Adrenal gland (tissue), 12 donors: ENCODE data around the gene AQP12B. TPM values are rescaled to one million over a fixed set of nuclear protein-coding genes. Genes with fewer than 3 reads are reported as not detected.
"Not testable (repeated sequence)": the region's sequence is repeated elsewhere in the genome, so short reads cannot be mapped to it uniquely, and the experiment has no call there.

Experiments
- DNase-seq, 7 donors: peaks; one replicate each; pipeline ENCODE4 v3.0.0-alpha.2; 2019 to 2020
- H3K27ac ChIP-seq, 5 donors: fragments of 200-600 bp; sonication (generic) in 4 of 5; 1 replicate in 3 of 5; 2 replicates in 2 of 5; pipeline versions ENCODE4 v1.5.1 to v1.8.0; 2016 to 2020; ENCODE audit warnings: mild to moderate bottlenecking in 1 of 5
- H3K27me3 ChIP-seq: fragments of 200-600 bp; 2 replicates; pipeline ENCODE4 v1.8.0; 2021
- H3K36me3 ChIP-seq, 2 donors: fragments of 200-600 bp; replicated peaks in 1 of 2; 1 replicate in 1 of 2; 2 replicates in 1 of 2; pipeline versions ENCODE4 v1.5.1 to v1.8.0; 2018 to 2022
- H3K4me1 ChIP-seq, 2 donors: fragments of 200-600 bp; replicated peaks in 1 of 2; 1 replicate in 1 of 2; 2 replicates in 1 of 2; pipeline versions ENCODE4 v1.5.1 to v1.8.0; 2018 to 2021
- H3K4me3 ChIP-seq, 4 donors: fragments of 200-600 bp; sonication (generic) in 3 of 4; one replicate each; pipeline ENCODE4 v1.5.1; 2016 to 2018
- H3K9me3 ChIP-seq, 3 donors: fragments of 200-600 bp; sonication (generic) in 1 of 3; replicated peaks in 1 of 3; 1 replicate in 2 of 3; 2 replicates in 1 of 3; pipeline versions ENCODE4 v1.5.1 to v1.8.0; 2016 to 2021
- CTCF ChIP-seq, 6 experiments: fragments of 450-650 bp in 4 of 6; fragments of 200-600 bp in 2 of 6; sonication (generic) in 1 of 6; IDR thresholded peaks; 1 replicate in 5 of 6; 2 replicates in 1 of 6; pipeline versions ENCODE4 v1.5.1 to v1.8.0; 2016 to 2021; ENCODE audit warnings: antibody characterized with exemption in 6 of 6, mild to moderate bottlenecking in 2 of 6, moderate library complexity in 1 of 6
- POLR2A ChIP-seq, 2 donors: fragments of 450-650 bp; IDR thresholded peaks; one replicate each; pipeline ENCODE4 v1.6.1; 2017; ENCODE audit warnings: antibody characterized with exemption in 2 of 2, mild to moderate bottlenecking in 2 of 2, moderate library complexity in 1 of 2
- WGBS, 4 donors: extraction: QIAGEN DNeasy Blood & Tissue Kit in 2 of 4; methylation state at CpG; one replicate each; pipeline versions ENCODE4 v1.1.5 to v1.1.7; 2013 to 2017; 5-methylcytosine and 5-hydroxymethylcytosine counted together
- intact Hi-C, 2 donors: fragments of 100-400 bp; cut with DNase I; formaldehyde crosslinking; loops; one replicate each; pipeline versions ENCODE4 v1.14.1 to v1.15.0; 2022 to 2023
- polyA plus RNA-seq, 3 donors: library from polyadenylated mRNA; stranded (reverse); fragments of 200-250 nt in 2 of 3; fragments of 350-450 nt in 1 of 3; fragmentation: Illumina TruSeq in 1 of 3; extraction: RNeasy Lipid Tissue Mini Kit (QIAGEN cat#74804) in 1 of 3; gene quantifications; one replicate each; pipeline ENCODE4 v1.2.3, GENCODE V29; 2013 to 2014
- total RNA-seq, 9 donors: library from RNA; depleted of rRNA in 4 of 9; stranded (reverse); fragments of >200 nt in 4 of 9; fragments of 120-200 nt in 1 of 9; fragmentation: NEBNext Ultra II Directional in 1 of 9; extraction: Animal tissue kit (Norgen Biotek cat#: 25700) in 1 of 9; gene quantifications; one replicate each; pipeline versions ENCODE4 v1.1.0 to v1.2.4, GENCODE V29; 2013 to 2023
- donor health status: healthy with polysubstance abuse.
- donor health status: Bipolar disorder and iron deficiency.
- donor health status: DM: yes; HTN: yes; CAD: no.
- donor health status: DM: no; HTN: no; CAD: no.
- donor health status: DM: no; HTN: no; CAD: no.
- donor health status: DM: yes; HTN: yes; CAD: no.

The AQP12B gene
- total and polyA plus RNA-seq, 12 donors, result 0.07 to 0.48 TPM; not detected in 10

GRCh38 chr2:240687741-240688552 is 5.3 kb upstream of the AQP12B start:
- no peak overlapping the region for H3K4me3 ChIP-seq
- intact Hi-C loops, result no loop called here
- DNase-seq, result peak in 1 of 7 donors; percentile 9

GRCh38 chr2:240687045-240687740 is 4.5 kb upstream of the AQP12B start:
- Histone ChIP-seq H3K4me1 (no peaks in the 10 kb centered on the region), H3K4me3 (no peak overlapping the region), H3K36me3 (no peaks in the 10 kb centered on the region), H3K9me3 (no peaks in the 10 kb centered on the region), H3K27ac (no peak overlapping the region), H3K27me3 (no peaks in the 10 kb centered on the region)
- no peak for TF ChIP-seq CTCF (IDR thresholded peaks at IDR 0.05)
- TF ChIP-seq POLR2A (IDR thresholded peaks at IDR 0.05), result no peak
- 75 to 90% (median 82%) methylated on average over 12 to 20 of the region's 20 CpGs for WGBS, 4 donors
- intact Hi-C loops, result no loop called here
- peak in 1 of 7 donors; percentile 7 for DNase-seq

More at GRCh38 chr2:240687741-240688552, 5.3 kb upstream of the AQP12B start:
- Histone ChIP-seq H3K27ac (no peak overlapping the region), H3K9me3 (no peaks in the 10 kb centered on the region), H3K4me1 (no peaks in the 10 kb centered on the region), H3K27me3 (no peaks in the 10 kb centered on the region), H3K36me3 (no peaks in the 10 kb centered on the region)
- TF ChIP-seq POLR2A (IDR thresholded peaks at IDR 0.05) (no peak), CTCF (IDR thresholded peaks at IDR 0.05) (no peak)
- 78 to 89% (median 85%) methylated on average over 3 to 14 of the region's 14 CpGs for WGBS, 4 donors

DNA sequence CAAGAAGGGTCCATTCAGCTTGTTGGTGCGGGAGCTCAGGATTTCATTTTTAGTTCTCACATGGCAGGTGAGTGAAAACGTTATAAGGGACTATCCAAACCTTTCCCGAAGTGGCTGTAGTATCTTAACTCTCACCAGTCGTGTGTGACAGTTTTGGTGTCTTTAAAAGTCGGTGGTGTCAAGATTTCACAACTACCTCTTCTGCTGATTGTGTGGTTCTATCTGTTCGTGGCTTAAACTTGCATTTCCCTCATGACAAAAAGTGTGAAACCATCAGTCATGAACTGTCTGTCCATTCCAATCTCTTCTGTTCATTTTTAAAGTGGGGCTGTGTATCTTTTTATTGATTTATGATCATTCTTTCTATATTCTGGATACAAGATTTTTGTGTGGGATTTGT is 3.8 kb upstream of the AQP12B start:
- TF ChIP-seq POLR2A (IDR thresholded peaks at IDR 0.05) (no peak), CTCF (IDR thresholded peaks at IDR 0.05) (no peak)

GRCh38 chr2:240685771-240686371 is 3.2 kb upstream of the AQP12B start:
- Histone ChIP-seq H3K9me3 (no peaks in the 10 kb centered on the region), H3K36me3 (no peaks in the 10 kb centered on the region), H3K4me3 (no peak overlapping the region), H3K27ac (no peak overlapping the region), H3K27me3 (no peaks in the 10 kb centered on the region), H3K4me1 (no peaks in the 10 kb centered on the region)
- no peak for DNase-seq
- WGBS, 4 donors, result 73 to 85% (median 79%) methylated on average over 3 to 10 of the region's 10 CpGs
- no peak for TF ChIP-seq CTCF (IDR thresholded peaks at IDR 0.05)
- TF ChIP-seq POLR2A (IDR thresholded peaks at IDR 0.05), result no peak
- intact Hi-C loops, result no loop called here

More for the DNA sequence above, 3.8 kb upstream of the AQP12B start:
- DNase-seq, result no peak
- Histone ChIP-seq H3K27me3 (no peaks in the 10 kb centered on the region), H3K4me1 (no peaks in the 10 kb centered on the region), H3K9me3 (no peaks in the 10 kb centered on the region), H3K36me3 (no peaks in the 10 kb centered on the region), H3K4me3 (no peak overlapping the region), H3K27ac (no peak overlapping the region)
- intact Hi-C loops, result no loop called here
- WGBS, 4 donors, result 49 to 72% (median 61%) methylated on average over 6 of the region's 6 CpGs

DNA sequence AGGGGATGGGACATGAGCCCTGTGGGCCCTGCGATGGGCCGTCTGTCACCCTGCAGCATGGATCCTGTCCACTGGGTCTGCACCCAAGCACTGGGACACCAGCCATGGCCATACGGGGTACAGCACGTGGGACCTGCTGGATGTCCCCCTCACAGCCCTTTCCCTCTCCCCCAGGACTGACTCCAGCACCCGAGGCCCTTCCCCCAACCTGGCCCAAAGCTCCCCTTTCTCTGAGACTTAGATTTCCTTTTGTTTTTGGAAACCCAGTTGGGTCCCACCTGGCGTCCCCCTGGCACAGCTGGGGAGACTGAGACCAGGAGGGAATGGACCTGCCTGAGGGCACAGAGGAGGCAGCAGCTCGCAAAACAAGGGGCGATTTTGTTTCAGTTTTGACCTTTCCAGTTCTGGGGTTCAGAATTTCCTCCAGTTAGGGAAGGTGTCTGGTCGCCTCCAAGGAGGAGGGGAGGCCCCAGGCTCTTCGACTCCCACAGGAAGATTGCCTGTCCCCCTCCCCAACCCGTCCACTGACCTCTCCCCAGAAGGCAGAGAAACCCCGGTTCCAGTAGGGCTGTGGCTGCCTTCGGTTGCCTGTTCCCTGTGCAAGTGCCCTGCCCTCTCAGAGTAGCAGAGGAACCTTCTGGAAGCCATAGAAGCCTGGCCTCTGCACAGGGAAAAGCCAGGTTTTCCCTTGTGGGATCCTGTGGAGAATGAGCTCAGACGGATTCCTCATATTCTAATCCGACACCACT is 1.5 kb upstream of the AQP12B start:
- intact Hi-C loops, H3K27ac ChIP-seq, H3K27me3 ChIP-seq, H3K4me1 ChIP-seq, H3K9me3 ChIP-seq, H3K4me3 ChIP-seq, DNase-seq, H3K36me3 ChIP-seq: not testable (repeated sequence)
- WGBS, 4 donors, result 61 to 76% (median 68%) methylated on average over 11 to 15 of the region's 15 CpGs

- H3K4me3 ChIP-seq, DNase-seq, intact Hi-C loops, H3K27ac ChIP-seq, H3K4me1 ChIP-seq, H3K36me3 ChIP-seq, H3K9me3 ChIP-seq, H3K27me3 ChIP-seq: not testable (repeated sequence)
- WGBS, 4 donors, result 70 to 90% (median 77%) methylated on average over 2 to 4 of the region's 15 CpGs
Observed at GRCh38 chr2:240683329-240683979, 769 bp upstream of the AQP12B start.
